Trophoblast cell (in vitro differentiated cells and primary cell): Measurements from ENCODE around the gene LLGL2.
A peak's percentile ranks its signal among the peaks of the same experiment; 100 is the strongest.

Source experiments
- DNase-seq, 2 donors: peaks; one replicate each; pipeline ENCODE4 v3.0.0-alpha.2; 2016
- H2AFZ ChIP-seq: 2 replicates; pipeline ENCODE4 v1.6.1; 2013; ENCODE audit warnings: low read length, moderate library complexity, mild to moderate bottlenecking; ENCODE audit not compliant: insufficient read depth, poor library complexity
- H2AK5ac ChIP-seq: 2 replicates; pipeline ENCODE4 v1.6.1; 2013; ENCODE audit warnings: mild to moderate bottlenecking, low read length
- H2BK120ac ChIP-seq: 2 replicates; pipeline ENCODE4 v1.6.1; 2013; ENCODE audit warnings: low read length, mild to moderate bottlenecking, moderate library complexity; ENCODE audit not compliant: insufficient read depth, poor library complexity
- H2BK12ac ChIP-seq: 2 replicates; pipeline ENCODE4 v1.6.1; 2013; ENCODE audit warnings: mild to moderate bottlenecking, low read length, moderate library complexity
- H2BK5ac ChIP-seq: 2 replicates; pipeline ENCODE4 v1.6.1; 2013; ENCODE audit warnings: low read length, low read depth, moderate library complexity, mild to moderate bottlenecking; ENCODE audit not compliant: poor library complexity
- H3K14ac ChIP-seq: 2 replicates; pipeline ENCODE4 v1.6.1; 2013; ENCODE audit warnings: mild to moderate bottlenecking, low read length
- H3K18ac ChIP-seq: 2 replicates; pipeline ENCODE4 v1.6.1; 2013; ENCODE audit warnings: mild to moderate bottlenecking, low read length
- H3K23ac ChIP-seq: 2 replicates; pipeline ENCODE4 v1.6.1; 2013; ENCODE audit warnings: low read length
- H3K27ac ChIP-seq: 2 replicates; pipeline ENCODE4 v1.5.1; 2013; ENCODE audit warnings: low read depth, mild to moderate bottlenecking, inconsistent platforms, low read length, moderate library complexity
- H3K27me3 ChIP-seq: 2 replicates; pipeline ENCODE4 v1.6.1; 2013; ENCODE audit warnings: inconsistent platforms, mild to moderate bottlenecking, low read length, moderate library complexity; ENCODE audit not compliant: insufficient read depth
- H3K36me3 ChIP-seq, 2 experiments: 1 replicate in 1 of 2; 2 replicates in 1 of 2; pipeline ENCODE4 v1.6.1; 2013; ENCODE audit warnings: low read length in 2 of 2, mild to moderate bottlenecking in 2 of 2, moderate library complexity in 1 of 2; ENCODE audit not compliant: insufficient read depth in 2 of 2, control insufficient read depth in 1 of 2
- H3K4ac ChIP-seq: 2 replicates; pipeline ENCODE4 v1.6.1; 2013; ENCODE audit warnings: low read depth, mild to moderate bottlenecking, low read length, moderate library complexity
- H3K4me1 ChIP-seq, 2 experiments: 1 replicate in 1 of 2; 2 replicates in 1 of 2; pipeline ENCODE4 v1.6.1; 2013; ENCODE audit warnings: low read length in 2 of 2, mild to moderate bottlenecking in 2 of 2, moderate library complexity in 1 of 2; ENCODE audit not compliant: insufficient read depth in 2 of 2, control insufficient read depth in 1 of 2
- H3K4me2 ChIP-seq: 2 replicates; pipeline ENCODE4 v1.6.1; 2013; ENCODE audit warnings: inconsistent platforms, mild to moderate bottlenecking, low read length, moderate library complexity
- H3K4me3 ChIP-seq: 2 replicates; pipeline ENCODE4 v1.5.1; 2013; ENCODE audit warnings: mild to moderate bottlenecking, low read depth, low read length, inconsistent platforms
- H3K79me1 ChIP-seq: one replicate; pipeline ENCODE4 v1.6.1; 2013; ENCODE audit warnings: low read length
- H3K79me2 ChIP-seq: 2 replicates; pipeline ENCODE4 v1.6.1; 2013; ENCODE audit warnings: low read length, mild to moderate bottlenecking; ENCODE audit not compliant: control insufficient read depth, insufficient read depth, poor library complexity
- H3K9ac ChIP-seq: 2 replicates; pipeline ENCODE4 v1.6.1; 2013; ENCODE audit warnings: mild to moderate bottlenecking, low read length
- H3K9me3 ChIP-seq: 2 replicates; pipeline ENCODE4 v1.6.1; 2013; ENCODE audit warnings: low read depth, mild to moderate bottlenecking, control low read depth, inconsistent platforms, low read length; ENCODE audit not compliant: insufficient read depth
- H4K12ac ChIP-seq: 2 replicates; pipeline ENCODE4 v1.6.1; 2013; ENCODE audit warnings: low read depth, mild to moderate bottlenecking, low read length, moderate library complexity
- H4K8ac ChIP-seq: 2 replicates; pipeline ENCODE4 v1.6.1; 2013; ENCODE audit warnings: low read depth, mild to moderate bottlenecking, low read length, moderate library complexity
- H4K91ac ChIP-seq: one replicate; pipeline ENCODE4 v1.6.1; 2013; ENCODE audit warnings: low read depth, mild to moderate bottlenecking, low read length, moderate library complexity
- WGBS: extraction: QIAGEN DNeasy Blood & Tissue Kit; methylation state at CpG from one replicate; pipeline ENCODE4 v1.1.7; 2013; ENCODE audit warnings: missing lambda C conversion rate; ENCODE audit not compliant: insufficient read length, insufficient coverage; ENCODE audit errors: extremely low coverage; 5-methylcytosine and 5-hydroxymethylcytosine counted together

LLGL2 gene

DNA sequence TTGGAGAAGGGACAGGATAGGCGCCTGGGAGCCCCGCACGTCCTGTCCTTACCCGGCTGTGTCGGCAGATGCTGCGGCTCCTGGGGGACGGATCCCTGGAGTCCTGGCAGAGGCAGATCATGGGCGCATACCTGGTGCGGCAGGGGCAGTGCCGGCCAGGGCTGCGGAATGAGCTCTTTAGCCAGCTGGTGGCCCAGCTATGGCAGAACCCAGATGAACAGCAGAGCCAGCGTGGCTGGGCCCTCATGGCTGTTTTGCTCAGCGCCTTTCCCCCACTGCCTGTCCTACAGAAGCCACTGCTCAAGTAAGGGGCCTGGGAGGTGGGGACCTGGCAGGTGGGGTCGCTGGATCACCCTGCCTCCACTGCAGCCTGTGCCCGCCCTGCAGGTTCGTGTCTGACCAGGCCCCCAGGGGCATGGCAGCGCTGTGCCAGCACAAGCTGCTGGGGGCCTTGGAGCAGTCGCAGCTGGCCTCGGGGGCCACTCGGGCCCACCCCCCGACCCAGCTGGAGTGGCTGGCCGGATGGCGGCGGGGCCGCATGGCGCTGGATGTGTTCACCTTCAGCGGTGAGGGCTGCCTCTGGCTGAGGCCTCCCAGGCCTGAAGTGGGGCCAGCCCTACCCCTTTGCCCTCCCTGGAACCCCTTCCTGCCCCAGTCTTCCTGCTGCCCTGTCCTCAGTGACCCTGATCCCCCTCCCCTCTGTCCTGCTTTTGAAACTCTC lies 87.6 kb downstream of the LLGL2 start:
- no peaks in the 10 kb centered on the region for H3K27me3 ChIP-seq
- H3K9me3 ChIP-seq, result no peaks in the 10 kb centered on the region
- no peak overlapping the region for H3K27ac ChIP-seq
- no peak overlapping the region for H2AFZ ChIP-seq
- no peak overlapping the region for H2BK5ac ChIP-seq
- H3K4me1 ChIP-seq, result no peaks in the 10 kb centered on the region
- no peak overlapping the region for H2BK12ac ChIP-seq
- H3K79me1 ChIP-seq, result no peaks in the 10 kb centered on the region
- H3K18ac ChIP-seq, result no peak overlapping the region
- H3K23ac ChIP-seq, result no peak overlapping the region
- H4K8ac ChIP-seq, result no peak overlapping the region
- H2BK120ac ChIP-seq, result no peak overlapping the region
- no peak overlapping the region for H3K14ac ChIP-seq
- no peak overlapping the region for H3K9ac ChIP-seq
- no peak overlapping the region for H3K4me3 ChIP-seq
- H3K4ac ChIP-seq, result no peak overlapping the region
- no peak overlapping the region for H3K4me2 ChIP-seq
- no peaks in the 10 kb centered on the region for H3K79me2 ChIP-seq
- no peaks in the 10 kb centered on the region for H3K36me3 ChIP-seq
- no peak for DNase-seq
- no peak overlapping the region for H4K12ac ChIP-seq
- WGBS, result no CpG with 5 or more reads among the region's 27 CpGs
- no peak overlapping the region for H4K91ac ChIP-seq
- no peak overlapping the region for H2AK5ac ChIP-seq

DNA sequence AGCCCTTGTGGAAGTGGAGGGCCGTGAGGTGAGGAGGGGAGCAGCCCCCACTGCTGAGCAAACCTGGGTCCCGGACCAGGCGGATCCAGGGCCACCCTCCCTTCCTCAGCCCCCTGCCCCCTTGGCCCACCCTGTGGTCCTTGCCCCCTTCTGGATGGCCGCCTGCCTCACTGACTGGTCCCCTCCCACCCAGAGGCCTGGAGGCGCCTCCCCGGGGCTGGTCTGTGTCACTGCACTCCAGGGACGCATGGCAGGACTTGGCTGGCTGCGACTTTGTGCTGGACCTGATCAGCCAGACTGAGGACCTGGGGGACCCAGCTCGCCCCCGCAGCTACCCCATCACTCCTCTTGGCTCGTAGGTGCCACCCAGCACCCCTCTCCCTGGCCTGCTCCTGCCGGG lies 88.5 kb downstream of the LLGL2 start:
- H3K4me1 ChIP-seq, result no peaks in the 10 kb centered on the region
- no peak overlapping the region for H4K91ac ChIP-seq
- H4K8ac ChIP-seq, result no peak overlapping the region
- no peak overlapping the region for H3K4ac ChIP-seq
- no peak overlapping the region for H3K4me3 ChIP-seq
- no peak overlapping the region for H3K14ac ChIP-seq
- H3K79me1 ChIP-seq, result no peaks in the 10 kb centered on the region
- no peaks in the 10 kb centered on the region for H3K9me3 ChIP-seq
- no peak overlapping the region for H2BK5ac ChIP-seq
- H3K79me2 ChIP-seq, result no peaks in the 10 kb centered on the region
- H2BK12ac ChIP-seq, result no peak overlapping the region
- H3K36me3 ChIP-seq, result no peaks in the 10 kb centered on the region
- no CpG with 5 or more reads among the region's 12 CpGs for WGBS
- no peak overlapping the region for H3K4me2 ChIP-seq
- no peak overlapping the region for H3K18ac ChIP-seq
- no peaks in the 10 kb centered on the region for H3K27me3 ChIP-seq
- H2AK5ac ChIP-seq, result no peak overlapping the region
- H3K23ac ChIP-seq, result no peak overlapping the region
- H2BK120ac ChIP-seq, result no peak overlapping the region
- H3K27ac ChIP-seq, result no peak overlapping the region
- no peak overlapping the region for H2AFZ ChIP-seq
- no peak overlapping the region for H3K9ac ChIP-seq
- H4K12ac ChIP-seq, result peak overlapping the region; percentile 16
- DNase-seq, result no peak

DNA sequence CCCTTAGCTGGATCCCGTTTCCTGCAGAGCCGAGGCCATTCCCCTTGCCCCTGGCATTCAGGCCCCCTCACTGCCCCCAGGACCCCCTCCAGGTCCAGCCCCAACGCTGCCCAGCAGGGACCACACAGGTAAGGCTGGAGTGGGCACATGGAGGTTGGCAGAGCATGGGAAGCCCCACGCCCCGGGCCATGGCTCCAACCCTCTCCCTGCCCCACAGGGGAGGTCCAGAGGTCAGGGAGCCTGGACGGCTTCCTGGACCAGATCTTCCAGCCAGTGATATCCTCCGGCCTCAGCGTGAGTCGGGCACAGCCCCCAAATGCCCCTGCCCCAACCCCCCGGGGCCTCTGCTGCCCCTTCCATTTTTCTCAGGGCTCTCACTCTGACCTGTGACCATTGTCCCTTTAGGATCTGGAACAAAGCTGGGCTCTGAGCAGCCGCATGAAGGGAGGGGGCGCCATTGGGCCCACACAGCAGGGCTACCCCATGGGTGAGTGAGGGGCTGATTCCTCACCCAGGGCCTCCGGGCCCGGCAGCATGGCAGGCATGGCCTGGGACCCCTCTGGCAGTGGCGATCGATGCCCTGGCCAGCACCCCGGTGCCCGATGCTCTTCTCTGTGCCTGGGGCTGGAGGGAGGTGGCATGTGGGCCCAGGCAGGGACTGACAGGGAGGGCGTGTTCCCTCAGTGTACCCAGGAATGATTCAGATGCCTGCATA lies 89.2 kb downstream of the LLGL2 start:
- Histone ChIP-seq H3K4me3 (peak overlapping the region; percentile 27), H3K9me3 (no peaks in the 10 kb centered on the region), H3K4ac (no peak overlapping the region), H3K14ac (no peak overlapping the region), H4K12ac (no peak overlapping the region), H3K79me1 (no peaks in the 10 kb centered on the region), H3K27me3 (no peaks in the 10 kb centered on the region), H2BK12ac (no peak overlapping the region), H3K23ac (no peak overlapping the region), H4K8ac (no peak overlapping the region), H3K36me3 (no peaks in the 10 kb centered on the region), H3K18ac (no peak overlapping the region), H3K79me2 (no peaks in the 10 kb centered on the region), H3K4me1 (no peaks in the 10 kb centered on the region), H2AK5ac (no peak overlapping the region), H3K4me2 (no peak overlapping the region), H2BK5ac (no peak overlapping the region), H2BK120ac (no peak overlapping the region), H2AFZ (no peak overlapping the region), H3K27ac (no peak overlapping the region), H4K91ac (no peak overlapping the region), H3K9ac (no peak overlapping the region)
- no CpG with 5 or more reads among the region's 19 CpGs for WGBS
- no peak for DNase-seq

DNA sequence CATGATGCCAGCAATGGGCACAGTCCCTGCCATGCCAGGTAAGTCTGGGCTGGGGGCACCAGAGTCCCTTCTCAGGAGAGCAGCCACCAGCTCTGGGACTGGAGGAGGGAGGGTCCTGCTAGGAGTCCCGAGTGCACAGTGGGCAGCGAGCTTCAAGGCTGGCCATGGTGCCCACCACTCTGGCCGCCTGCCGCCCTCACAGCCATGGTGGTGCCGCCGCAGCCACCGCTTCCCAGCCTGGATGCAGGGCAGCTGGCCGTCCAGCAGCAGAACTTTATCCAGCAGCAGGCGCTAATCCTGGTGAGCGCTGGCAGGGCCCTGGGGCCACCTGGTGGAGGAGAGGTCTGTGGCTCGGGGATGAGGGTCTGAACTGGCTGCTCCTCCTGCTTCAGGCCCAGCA lies 89.8 kb downstream of the LLGL2 start:
- Histone ChIP-seq H4K91ac (no peak overlapping the region), H3K4ac (no peak overlapping the region), H3K79me2 (no peaks in the 10 kb centered on the region), H3K18ac (no peak overlapping the region), H2BK120ac (no peak overlapping the region), H4K8ac (no peak overlapping the region), H3K27me3 (no peaks in the 10 kb centered on the region), H4K12ac (no peak overlapping the region), H3K27ac (no peak overlapping the region), H3K9ac (no peak overlapping the region), H3K9me3 (peaks cover 2% of the 10 kb centered on the region), H3K14ac (no peak overlapping the region), H3K4me3 (peak overlapping the region; percentile 27), H3K4me2 (no peak overlapping the region), H3K4me1 (no peaks in the 10 kb centered on the region), H2BK5ac (no peak overlapping the region), H3K23ac (no peak overlapping the region), H2AK5ac (no peak overlapping the region), H3K79me1 (no peaks in the 10 kb centered on the region), H2BK12ac (no peak overlapping the region), H2AFZ (no peak overlapping the region), H3K36me3 (no peaks in the 10 kb centered on the region)
- DNase-seq, result no peak
- no CpG with 5 or more reads among the region's 11 CpGs for WGBS
